Lower leg skin (tissue), 4 donors: Measurements from ENCODE around the gene URM1. TPM values are rescaled to one million over a fixed set of nuclear protein-coding genes. Genes with fewer than 3 reads are reported as not detected.

Experiments used
- DNase-seq, 2 donors: peaks; one replicate each; pipeline ENCODE4 v3.0.0-alpha.2; 2019; ENCODE audit warnings: low spot score in 2 of 2
- H3K4me3 ChIP-seq: fragments of 200-600 bp; sonication (generic); 2 replicates; pipeline ENCODE4 v1.5.1; 2017; ENCODE audit warnings: mild to moderate bottlenecking, low read depth; ENCODE audit not compliant: poor library complexity, severe bottlenecking
- CTCF ChIP-seq, 3 donors: fragments of 450-650 bp; IDR thresholded peaks; one replicate each; pipeline ENCODE4 v1.5.1; 2016; ENCODE audit warnings: antibody characterized with exemption in 3 of 3, mild to moderate bottlenecking in 3 of 3, moderate library complexity in 2 of 3
- POLR2A ChIP-seq, 2 donors: fragments of 450-650 bp; IDR thresholded peaks; one replicate each; pipeline ENCODE4 v1.6.1; 2016 to 2017; ENCODE audit warnings: antibody characterized with exemption in 2 of 2, mild to moderate bottlenecking in 1 of 2, moderate library complexity in 1 of 2
- WGBS, 2 donors: methylation state at CpG; one replicate each; pipeline ENCODE4 v1.1.5; 2018; 5-methylcytosine and 5-hydroxymethylcytosine counted together
- intact Hi-C: fragments of 100-400 bp; cut with DNase I; formaldehyde crosslinking; loops from one replicate; pipeline ENCODE4 v1.15.0; 2023; ENCODE audit warnings: low total_unique reads
- total RNA-seq, 4 donors: library from RNA; depleted of rRNA; stranded (reverse); fragments of >200 nt; gene quantifications; one replicate each; pipeline ENCODE4 v1.1.0, GENCODE V29; 2016

URM1 gene
- total RNA-seq, 4 donors from 2014 or later, result 24.3 to 37.7 (median 31.1) TPM

DNA sequence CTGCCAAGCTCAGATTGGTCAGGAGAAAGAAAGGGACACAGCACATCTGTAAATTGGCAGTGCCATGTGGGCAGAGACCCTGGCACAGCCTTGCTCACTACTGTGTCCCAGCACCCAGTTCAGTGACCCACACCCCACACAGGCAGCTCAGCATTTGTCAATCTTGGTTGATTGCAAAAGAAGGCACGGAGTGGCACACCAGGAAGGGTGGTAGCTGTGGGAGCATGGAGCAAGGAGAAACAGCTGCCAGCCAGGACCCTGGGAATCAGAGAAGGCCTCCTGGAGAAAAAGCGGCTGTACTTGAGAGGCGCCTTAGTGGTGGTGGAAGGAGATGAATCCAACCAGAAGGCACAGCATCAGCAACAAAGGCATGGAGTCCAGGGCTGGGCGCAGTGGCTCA, 27.3 kb upstream of the URM1 start:
- WGBS, 2 donors, result 92 to 97% methylated on average over 4 of the region's 4 CpGs
- intact Hi-C loops, result loop anchor here (5.0 kb wide), 1 partner anchor 57 kb away; no protein-coding TSS in a partner anchor
- no peak for DNase-seq
- no peak overlapping the region for H3K4me3 ChIP-seq
- TF ChIP-seq CTCF (IDR thresholded peaks at IDR 0.05) (no peak), POLR2A (IDR thresholded peaks at IDR 0.05) (no peak)

DNA sequence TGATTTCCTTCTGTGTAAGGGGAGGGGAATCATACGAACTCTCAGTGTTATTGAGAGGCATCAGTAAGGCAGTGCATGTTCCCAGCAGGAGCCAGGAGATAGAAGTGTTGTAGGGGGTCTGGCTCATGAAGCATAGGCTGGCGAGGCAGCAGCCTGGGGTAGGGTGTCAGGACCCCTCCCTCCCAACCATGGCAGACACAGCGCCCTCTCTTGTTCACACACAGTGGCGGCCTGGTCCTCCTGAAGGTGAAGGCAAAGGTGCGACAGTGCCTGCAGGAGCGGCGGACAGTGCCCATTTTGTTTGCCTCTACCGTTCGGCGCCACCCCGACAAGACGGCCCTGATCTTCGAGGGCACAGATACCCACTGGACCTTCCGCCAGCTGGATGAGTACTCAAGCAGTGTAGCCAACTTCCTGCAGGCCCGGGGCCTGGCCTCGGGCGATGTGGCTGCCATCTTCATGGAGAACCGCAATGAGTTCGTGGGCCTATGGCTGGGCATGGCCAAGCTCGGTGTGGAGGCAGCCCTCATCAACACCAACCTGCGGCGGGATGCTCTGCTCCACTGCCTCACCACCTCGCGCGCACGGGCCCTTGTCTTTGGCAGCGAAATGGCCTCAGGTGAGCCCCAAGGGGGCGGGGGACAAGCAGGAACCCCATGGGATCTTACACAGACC, 26.1 kb upstream of the URM1 start:
- H3K4me3 ChIP-seq, result no peak overlapping the region
- WGBS, 2 donors, result 93 to 94% methylated on average over 22 to 28 of the region's 28 CpGs
- intact Hi-C loops, result loop anchor here (5.0 kb wide), 1 partner anchor 58 kb away; no protein-coding TSS in a partner anchor
- TF ChIP-seq POLR2A (IDR thresholded peaks at IDR 0.05), result no peak
- no peak for TF ChIP-seq CTCF (IDR thresholded peaks at IDR 0.05)
- DNase-seq, result no peak

- DNase-seq, result no peak
- H3K4me3 ChIP-seq, result no peak overlapping the region
- no peak for TF ChIP-seq POLR2A (IDR thresholded peaks at IDR 0.05)
- TF ChIP-seq CTCF (IDR thresholded peaks at IDR 0.05), result no peak
- intact Hi-C loops, result no loop called here
- WGBS, 2 donors, result 86 to 87% methylated on average over 2 of the region's 2 CpGs
These were observed 22.0 kb upstream of the URM1 start for GRCh38 chr9:128349125-128349524.

DNA sequence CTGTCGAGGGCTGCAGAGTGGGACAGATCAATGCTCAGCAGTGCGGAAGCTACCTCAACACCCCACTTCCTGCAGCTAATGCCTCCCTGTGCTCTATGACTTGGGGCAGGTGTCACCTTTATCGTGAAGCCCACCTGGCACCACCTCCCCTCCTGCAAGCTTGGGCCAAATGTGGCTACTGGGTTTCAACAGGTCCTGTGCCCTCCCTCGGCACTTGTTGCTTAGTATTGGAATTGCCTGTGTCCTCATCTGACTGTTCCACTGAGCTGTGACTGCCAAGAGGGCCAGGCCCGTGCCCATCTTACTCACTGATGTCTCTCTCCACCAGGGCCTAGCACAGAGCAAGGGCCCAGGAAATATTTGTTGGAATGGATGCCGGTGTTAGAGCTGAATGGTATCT, 21.4 kb upstream of the URM1 start:
- TF ChIP-seq CTCF (IDR thresholded peaks at IDR 0.05) (no peak), POLR2A (IDR thresholded peaks at IDR 0.05) (no peak)
- no peak overlapping the region for H3K4me3 ChIP-seq
- DNase-seq, result no peak
- WGBS, 2 donors, result 91 to 92% methylated on average over 6 of the region's 6 CpGs
- intact Hi-C loops, result no loop called here

- DNase-seq, result no peak
- intact Hi-C loops, result no loop called here
- TF ChIP-seq CTCF (IDR thresholded peaks at IDR 0.05), result no peak
- TF ChIP-seq POLR2A (IDR thresholded peaks at IDR 0.05), result no peak
These were observed 15.7 kb upstream of the URM1 start for GRCh38 chr9:128355451-128355850.

DNA sequence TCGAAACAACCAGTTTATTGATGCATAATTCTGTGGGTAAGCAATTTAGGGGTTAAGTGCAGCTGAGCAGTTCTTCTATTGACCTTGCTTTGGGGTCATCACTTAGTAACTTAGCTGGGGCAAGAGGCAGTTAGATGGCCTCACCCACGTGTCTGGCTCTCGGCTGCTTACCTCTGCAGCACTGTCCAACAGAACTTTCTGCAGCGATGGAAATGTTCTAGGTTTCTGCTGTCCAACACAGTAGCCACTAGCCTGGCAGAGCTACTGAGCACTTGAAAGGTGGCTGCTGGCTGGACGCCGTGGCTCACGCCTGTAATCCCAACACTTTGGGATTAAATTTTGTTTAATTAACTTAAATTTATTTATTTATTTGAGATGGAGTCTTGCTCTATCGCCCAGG, 13.1 kb upstream of the URM1 start:
- WGBS, 2 donors, result 84 to 91% methylated on average over 8 of the region's 8 CpGs
- intact Hi-C loops, result no loop called here

More at GRCh38 chr9:128355451-128355850, 15.7 kb upstream of the URM1 start:
- WGBS, 2 donors, result 97% methylated on average over 10 to 17 of the region's 19 CpGs
- no peak overlapping the region for H3K4me3 ChIP-seq

More for the DNA sequence above, 13.1 kb upstream of the URM1 start:
- no peak overlapping the region for H3K4me3 ChIP-seq
- DNase-seq, result no peak
- TF ChIP-seq POLR2A (IDR thresholded peaks at IDR 0.05) (no peak), CTCF (IDR thresholded peaks at IDR 0.05) (no peak)
